Measurements from ENCODE around the gene LRRC23.
A peak's percentile ranks its signal among the peaks of the same experiment; 100 is the strongest.

LRRC23 gene

DNA sequence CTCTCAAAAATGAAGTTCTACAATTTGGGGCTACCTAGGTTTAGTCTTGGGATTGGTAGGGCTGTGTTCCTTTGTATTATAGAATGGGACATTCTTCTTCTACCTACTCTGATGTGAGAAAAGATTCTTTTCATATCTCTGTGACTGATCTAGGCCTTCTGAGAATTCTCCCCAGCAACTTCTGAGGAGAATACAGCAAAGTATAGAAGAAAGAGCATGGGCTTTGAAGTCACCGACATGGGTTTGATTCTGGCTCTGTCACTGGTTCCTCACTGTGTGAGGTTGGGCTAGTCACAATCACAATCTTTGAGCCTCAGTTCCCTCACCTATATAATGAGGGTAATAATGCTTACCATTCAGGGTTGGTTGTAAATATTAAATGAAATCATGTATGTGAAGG, 28.1 kb downstream of the LRRC23 start:
- CTCF ChIA-PET: interaction anchor here (1.9 to 22.9 kb wide), 2 partner anchors 12 to 28 kb away, joined by 8 to 530 read pairs; partner anchors contain the start of genes C12orf57 and RNU7-1
- TF ChIP-seq, protein P1, sequence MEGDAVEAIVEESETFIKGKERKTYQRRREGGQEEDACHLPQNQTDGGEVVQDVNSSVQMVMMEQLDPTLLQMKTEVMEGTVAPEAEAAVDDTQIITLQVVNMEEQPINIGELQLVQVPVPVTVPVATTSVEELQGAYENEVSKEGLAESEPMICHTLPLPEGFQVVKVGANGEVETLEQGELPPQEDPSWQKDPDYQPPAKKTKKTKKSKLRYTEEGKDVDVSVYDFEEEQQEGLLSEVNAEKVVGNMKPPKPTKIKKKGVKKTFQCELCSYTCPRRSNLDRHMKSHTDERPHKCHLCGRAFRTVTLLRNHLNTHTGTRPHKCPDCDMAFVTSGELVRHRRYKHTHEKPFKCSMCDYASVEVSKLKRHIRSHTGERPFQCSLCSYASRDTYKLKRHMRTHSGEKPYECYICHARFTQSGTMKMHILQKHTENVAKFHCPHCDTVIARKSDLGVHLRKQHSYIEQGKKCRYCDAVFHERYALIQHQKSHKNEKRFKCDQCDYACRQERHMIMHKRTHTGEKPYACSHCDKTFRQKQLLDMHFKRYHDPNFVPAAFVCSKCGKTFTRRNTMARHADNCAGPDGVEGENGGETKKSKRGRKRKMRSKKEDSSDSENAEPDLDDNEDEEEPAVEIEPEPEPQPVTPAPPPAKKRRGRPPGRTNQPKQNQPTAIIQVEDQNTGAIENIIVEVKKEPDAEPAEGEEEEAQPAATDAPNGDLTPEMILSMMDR (IDR thresholded peaks at IDR 0.05; ENCODE audit: control extremely low read depth, extremely low read depth, low read depth, missing control alignments): no peak
- POLR2A ChIA-PET: no interaction called here
- DNase-seq (ENCODE audit: extremely low spot score): no peak

DNA sequence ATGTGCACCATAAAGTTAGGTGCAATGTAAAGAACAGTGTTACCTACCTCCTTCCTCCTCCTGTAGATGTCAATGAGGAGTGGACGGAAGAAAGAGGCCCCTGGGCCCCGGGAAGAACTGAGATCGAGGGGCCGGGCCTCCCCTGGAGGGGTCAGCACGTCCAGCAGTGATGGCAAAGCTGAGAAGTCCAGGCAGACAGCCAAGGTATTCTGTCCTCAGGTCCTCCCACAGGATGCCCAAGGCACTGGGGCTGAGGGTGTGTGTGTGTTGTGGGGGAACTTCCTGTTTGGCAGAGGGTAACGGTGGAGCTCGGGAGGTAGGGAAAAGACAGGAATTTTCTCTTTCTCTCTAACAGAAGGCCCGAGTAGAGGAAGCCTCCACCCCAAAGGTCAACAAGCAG, 29.5 kb downstream of the LRRC23 start:
- no peak for DNase-seq (ENCODE audit: extremely low spot score)
- CTCF ChIA-PET: interaction anchor here (0.8 to 22.9 kb wide), 4 partner anchors 9 to 62 kb away, joined by 3 to 530 read pairs (median 102); partner anchors contain the start of genes C12orf57, PTPN6 and RNU7-1
- TF ChIP-seq, protein P1 (IDR thresholded peaks at IDR 0.05; ENCODE audit: control extremely low read depth, extremely low read depth, low read depth, missing control alignments): no peak
- POLR2A ChIA-PET: no interaction called here

DNA sequence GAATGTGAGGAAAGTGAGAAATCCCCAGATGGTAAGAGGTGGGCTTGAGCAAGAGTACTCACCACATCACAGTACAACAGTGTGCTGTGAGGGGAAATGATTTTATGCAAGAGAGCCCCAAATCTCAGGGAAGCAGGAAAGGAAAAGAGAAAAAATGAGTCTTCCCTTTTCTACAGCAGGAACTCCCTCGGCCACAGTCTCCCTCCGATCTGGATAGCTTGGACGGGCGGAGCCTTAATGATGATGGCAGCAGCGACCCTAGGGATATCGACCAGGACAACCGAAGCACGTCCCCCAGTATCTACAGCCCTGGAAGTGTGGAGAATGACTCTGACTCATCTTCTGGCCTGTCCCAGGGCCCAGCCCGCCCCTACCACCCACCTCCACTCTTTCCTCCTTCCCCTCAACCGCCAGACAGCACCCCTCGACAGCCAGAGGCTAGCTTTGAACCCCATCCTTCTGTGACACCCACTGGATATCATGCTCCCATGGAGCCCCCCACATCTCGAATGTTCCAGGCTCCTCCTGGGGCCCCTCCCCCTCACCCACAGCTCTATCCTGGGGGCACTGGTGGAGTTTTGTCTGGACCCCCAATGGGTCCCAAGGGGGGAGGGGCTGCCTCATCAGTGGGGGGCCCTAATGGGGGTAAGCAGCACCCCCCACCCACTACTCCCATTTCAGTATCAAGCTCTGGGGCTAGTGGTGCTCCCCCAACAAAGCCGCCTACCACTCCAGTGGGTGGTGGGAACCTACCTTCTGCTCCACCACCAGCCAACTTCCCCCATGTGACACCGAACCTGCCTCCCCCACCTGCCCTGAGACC, 31.0 kb downstream of the LRRC23 start:
- TF ChIP-seq, protein P1 (IDR thresholded peaks at IDR 0.05; ENCODE audit: control extremely low read depth, extremely low read depth, low read depth, missing control alignments): no peak
- ChIA-PET CTCF (interaction anchor here (1.0 to 22.9 kb wide), 5 partner anchors 10 to 44 kb away, joined by 3 to 530 read pairs (median 61); partner anchors contain the start of genes C12orf57, PTPN6 and RNU7-1), POLR2A (interaction anchor here (1.0 to 1.1 kb wide), 2 partner anchors 10 to 83 kb away, joined by 3 to 4 read pairs; partner anchors contain the start of gene USP5)
- DNase-seq (ENCODE audit: extremely low spot score): no peak

DNA sequence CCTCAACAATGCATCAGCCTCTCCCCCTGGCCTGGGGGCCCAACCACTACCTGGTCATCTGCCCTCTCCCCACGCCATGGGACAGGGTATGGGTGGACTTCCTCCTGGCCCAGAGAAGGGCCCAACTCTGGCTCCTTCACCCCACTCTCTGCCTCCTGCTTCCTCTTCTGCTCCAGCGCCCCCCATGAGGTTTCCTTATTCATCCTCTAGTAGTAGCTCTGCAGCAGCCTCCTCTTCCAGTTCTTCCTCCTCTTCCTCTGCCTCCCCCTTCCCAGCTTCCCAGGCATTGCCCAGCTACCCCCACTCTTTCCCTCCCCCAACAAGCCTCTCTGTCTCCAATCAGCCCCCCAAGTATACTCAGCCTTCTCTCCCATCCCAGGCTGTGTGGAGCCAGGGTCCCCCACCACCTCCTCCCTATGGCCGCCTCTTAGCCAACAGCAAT, 31.6 kb downstream of the LRRC23 start:
- TF ChIP-seq, protein P1 (IDR thresholded peaks at IDR 0.05; ENCODE audit: control extremely low read depth, extremely low read depth, low read depth, missing control alignments): no peak
- POLR2A ChIA-PET: interaction anchor here (1.0 to 1.1 kb wide), 2 partner anchors 11 to 84 kb away, joined by 3 to 4 read pairs; partner anchors contain the start of gene USP5
- CTCF ChIA-PET: interaction anchor here (1.0 to 22.9 kb wide), 6 partner anchors 11 to 67 kb away, joined by 3 to 530 read pairs (median 35); partner anchors contain the start of genes C12orf57, PTPN6 and RNU7-1
- DNase-seq (ENCODE audit: extremely low spot score): no peak

DNA sequence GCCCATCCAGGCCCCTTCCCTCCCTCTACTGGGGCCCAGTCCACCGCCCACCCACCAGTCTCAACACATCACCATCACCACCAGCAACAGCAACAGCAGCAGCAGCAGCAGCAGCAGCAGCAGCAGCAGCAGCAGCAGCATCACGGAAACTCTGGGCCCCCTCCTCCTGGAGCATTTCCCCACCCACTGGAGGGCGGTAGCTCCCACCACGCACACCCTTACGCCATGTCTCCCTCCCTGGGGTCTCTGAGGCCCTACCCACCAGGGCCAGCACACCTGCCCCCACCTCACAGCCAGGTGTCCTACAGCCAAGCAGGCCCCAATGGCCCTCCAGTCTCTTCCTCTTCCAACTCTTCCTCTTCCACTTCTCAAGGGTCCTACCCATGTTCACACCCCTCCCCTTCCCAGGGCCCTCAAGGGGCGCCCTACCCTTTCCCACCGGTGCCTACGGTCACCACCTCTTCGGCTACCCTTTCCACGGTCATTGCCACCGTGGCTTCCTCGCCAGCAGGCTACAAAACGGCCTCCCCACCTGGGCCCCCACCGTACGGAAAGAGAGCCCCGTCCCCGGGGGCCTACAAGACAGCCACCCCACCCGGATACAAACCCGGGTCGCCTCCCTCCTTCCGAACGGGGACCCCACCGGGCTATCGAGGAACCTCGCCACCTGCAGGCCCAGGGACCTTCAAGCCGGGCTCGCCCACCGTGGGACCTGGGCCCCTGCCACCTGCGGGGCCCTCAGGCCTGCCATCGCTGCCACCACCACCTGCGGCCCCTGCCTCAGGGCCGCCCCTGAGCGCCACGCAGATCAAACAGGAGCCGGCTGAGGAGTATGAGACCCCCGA, 32.2 kb downstream of the LRRC23 start:
- ChIA-PET POLR2A (interaction anchor here (1.0 to 1.4 kb wide), 3 partner anchors 10 to 84 kb away, joined by 3 to 4 read pairs (median 3); partner anchors contain the start of gene USP5), CTCF (interaction anchor here (0.8 to 22.9 kb wide), 14 partner anchors 8 to 176 kb away, joined by 3 to 530 read pairs (median 8); partner anchors contain the start of genes ATN1, C12orf57, C1RL and PTPN6)
- peak; percentile 65 for DNase-seq (ENCODE audit: extremely low spot score)
- TF ChIP-seq, protein P1 (IDR thresholded peaks at IDR 0.05; ENCODE audit: control extremely low read depth, extremely low read depth, low read depth, missing control alignments): no peak
